ENCODE measurements around the gene ABHD5.
A peak's percentile ranks its signal among the peaks of the same experiment; 100 is the strongest.

ABHD5 gene

DNA sequence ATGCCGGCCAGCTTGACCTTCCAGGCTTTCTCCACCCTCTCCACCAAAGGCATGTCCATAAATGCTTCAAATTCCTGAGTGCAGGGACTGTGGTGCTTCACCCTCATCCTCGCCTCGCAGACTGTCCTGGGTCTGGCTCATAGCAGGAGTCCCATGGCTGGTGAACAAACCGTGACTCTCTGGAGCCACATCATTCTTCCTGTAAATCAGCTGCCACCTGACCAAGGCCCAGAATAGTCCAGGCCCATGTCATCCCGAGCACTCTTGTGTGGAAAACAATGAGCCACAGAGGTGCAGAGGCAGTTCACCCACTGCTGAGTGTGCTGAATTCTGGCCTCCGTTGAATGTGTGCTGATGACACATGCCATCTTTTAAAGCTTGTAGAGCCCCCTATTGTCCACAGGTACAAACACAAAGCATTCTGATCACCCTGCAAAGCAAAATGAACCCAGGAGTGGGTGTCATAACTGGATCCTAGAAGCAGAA lies 68.6 kb downstream of the ABHD5 start:
- H3K36me3 Mint-ChIP-seq (ENCODE audit: insufficient read depth), result peaks cover 3% of the 10 kb centered on the region
- ATAC-seq (replicated peaks) (no peak), DNase-seq (no peak)
- no peak overlapping the region for H3K4me3 Mint-ChIP-seq
- H3K27me3 Mint-ChIP-seq, result peaks cover 7 to 16% of the 10 kb centered on the region in 2 donors
- H3K27ac Mint-ChIP-seq, result no peak overlapping the region
- no peaks in the 10 kb centered on the region for H3K9me3 Mint-ChIP-seq
- peaks cover 8 to 17% of the 10 kb centered on the region in 2 donors for H3K4me1 Mint-ChIP-seq (ENCODE audit: low read depth in 2 of 2)

DNA sequence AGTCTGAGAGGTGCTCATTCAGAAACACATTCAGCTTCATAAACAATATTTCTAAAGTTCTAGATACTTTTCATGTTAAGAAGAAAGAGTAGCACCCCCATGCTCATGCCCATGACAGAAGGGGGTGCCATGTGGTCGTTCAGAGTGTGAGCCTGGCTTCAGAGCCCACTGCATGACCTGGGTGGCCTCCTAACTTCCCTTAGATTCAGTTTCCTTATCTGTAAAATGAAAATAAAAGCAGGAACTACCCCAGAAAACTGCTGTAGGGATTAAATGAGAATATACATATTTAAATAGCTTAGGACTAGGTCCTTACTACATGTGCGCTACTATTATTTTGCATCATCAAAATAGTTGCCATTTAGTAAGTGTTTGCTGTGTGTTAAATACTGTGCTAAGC lies 69.2 kb downstream of the ABHD5 start:
- Mint-ChIP-seq H3K27me3 (peaks cover 7 to 16% of the 10 kb centered on the region in 2 donors), H3K27ac (no peak overlapping the region), H3K4me3 (no peak overlapping the region), H3K9me3 (no peaks in the 10 kb centered on the region), H3K4me1 (ENCODE audit: low read depth in 2 of 2) (peaks cover 8 to 17% of the 10 kb centered on the region in 2 donors), H3K36me3 (ENCODE audit: insufficient read depth) (peaks cover 3% of the 10 kb centered on the region)
- DNase-seq, result no peak
- ATAC-seq (replicated peaks), result no peak

DNA sequence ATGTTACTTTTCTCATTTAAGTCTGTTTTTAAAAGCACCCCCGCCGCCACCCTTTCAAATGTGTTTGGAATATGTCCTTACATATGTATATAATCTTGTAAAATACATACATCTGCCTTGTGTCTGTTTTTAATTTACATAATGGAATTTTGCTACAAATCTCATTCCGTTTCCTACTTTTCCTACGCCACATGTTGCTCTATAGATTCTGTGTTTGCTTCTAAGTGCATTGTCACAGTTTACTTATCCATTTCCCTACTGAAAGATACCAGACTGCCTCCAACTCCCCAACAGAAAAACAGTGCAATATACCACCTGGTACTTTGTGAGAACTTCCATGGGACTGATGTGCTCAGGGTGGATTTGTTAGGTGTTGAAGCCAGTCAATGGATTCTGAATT lies 70.2 kb downstream of the ABHD5 start:
- Mint-ChIP-seq H3K36me3 (ENCODE audit: insufficient read depth) (peaks cover 3% of the 10 kb centered on the region), H3K4me1 (ENCODE audit: low read depth in 2 of 2) (peaks cover 2 to 8% of the 10 kb centered on the region in 2 donors), H3K27ac (no peak overlapping the region), H3K27me3 (peaks cover 7 to 16% of the 10 kb centered on the region in 2 donors), H3K4me3 (no peak overlapping the region), H3K9me3 (no peaks in the 10 kb centered on the region)
- DNase-seq (no peak), ATAC-seq (replicated peaks) (no peak)

DNA sequence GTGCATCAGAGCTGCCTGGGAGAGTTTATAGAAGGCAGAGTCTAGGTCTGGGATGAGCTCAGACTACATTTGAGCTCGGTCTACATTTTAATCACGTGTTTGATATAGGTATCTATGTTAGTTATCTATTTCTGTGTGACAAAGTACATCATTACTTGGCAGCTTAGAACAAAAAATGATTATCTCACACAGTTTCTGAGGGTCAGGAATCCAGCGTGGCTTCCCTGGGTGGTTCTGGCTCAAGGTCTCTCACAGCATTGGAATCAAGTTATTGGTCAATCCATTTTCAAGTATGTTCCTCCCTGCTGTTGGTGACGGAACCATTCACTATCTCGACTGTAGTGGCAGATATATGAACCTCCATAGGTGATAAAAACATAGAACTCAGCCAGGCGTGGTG lies 71.7 kb downstream of the ABHD5 start:
- ATAC-seq (replicated peaks) (no peak), DNase-seq (no peak)
- Mint-ChIP-seq H3K27me3 (peaks cover 7 to 15% of the 10 kb centered on the region in 2 donors), H3K27ac (no peak overlapping the region), H3K4me1 (ENCODE audit: low read depth in 2 of 2) (peaks cover 0 to 5% of the 10 kb centered on the region in 2 donors), H3K36me3 (ENCODE audit: insufficient read depth) (peaks cover 2% of the 10 kb centered on the region), H3K4me3 (no peak overlapping the region), H3K9me3 (no peaks in the 10 kb centered on the region)

DNA sequence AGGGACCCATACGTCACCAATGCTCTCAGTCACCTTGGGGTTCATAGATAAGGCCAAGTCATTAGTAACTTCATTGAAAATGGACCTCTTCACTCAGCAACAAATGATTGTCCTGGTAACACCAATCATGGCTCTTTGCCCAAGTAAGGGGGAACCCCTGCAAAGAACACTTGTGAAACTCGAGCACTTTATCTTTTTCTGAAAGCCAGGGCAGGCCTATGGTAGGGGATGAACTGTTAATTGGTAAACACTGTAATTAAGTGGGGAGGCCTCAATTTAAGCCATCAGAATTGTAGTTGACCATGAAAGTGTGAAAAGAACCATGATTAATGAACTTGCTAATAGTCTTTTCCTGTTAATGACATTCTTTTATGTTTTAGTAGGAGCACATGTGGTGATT lies 73.3 kb downstream of the ABHD5 start:
- Mint-ChIP-seq H3K27ac (no peak overlapping the region), H3K4me3 (no peak overlapping the region), H3K9me3 (no peaks in the 10 kb centered on the region), H3K36me3 (ENCODE audit: insufficient read depth) (no peaks in the 10 kb centered on the region), H3K4me1 (ENCODE audit: low read depth in 2 of 2) (peaks cover 0 to 5% of the 10 kb centered on the region in 2 donors), H3K27me3 (peaks cover 11 to 23% of the 10 kb centered on the region in 2 donors)
- ATAC-seq (replicated peaks) (no peak), DNase-seq (no peak)

DNA sequence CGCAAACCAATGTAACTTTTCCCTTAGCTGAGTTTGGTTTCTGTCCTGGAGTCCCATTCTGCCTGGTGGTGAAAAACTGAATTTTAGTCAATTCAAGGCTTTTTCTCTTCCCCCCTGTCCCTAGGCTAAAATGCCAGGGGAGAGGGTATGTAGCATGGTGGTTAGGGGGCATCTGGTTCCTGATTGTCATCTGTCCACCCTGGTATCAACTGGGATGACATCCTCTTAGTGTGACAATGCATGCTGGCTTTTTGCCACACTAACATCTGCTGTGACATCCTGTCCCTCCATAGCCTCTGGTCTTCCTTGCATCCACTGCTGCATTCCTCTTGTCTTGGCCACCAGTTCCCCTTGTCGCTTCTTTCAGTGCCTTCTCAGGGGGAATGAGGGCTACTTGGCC lies 73.7 kb downstream of the ABHD5 start:
- Mint-ChIP-seq H3K36me3 (ENCODE audit: insufficient read depth) (no peaks in the 10 kb centered on the region), H3K27ac (no peak overlapping the region), H3K4me1 (ENCODE audit: low read depth in 2 of 2) (peaks cover 3 to 6% of the 10 kb centered on the region in 2 donors), H3K27me3 (peaks cover 11 to 27% of the 10 kb centered on the region in 2 donors), H3K9me3 (no peaks in the 10 kb centered on the region), H3K4me3 (no peak overlapping the region)
- ATAC-seq (replicated peaks) (no peak), DNase-seq (no peak)

DNA sequence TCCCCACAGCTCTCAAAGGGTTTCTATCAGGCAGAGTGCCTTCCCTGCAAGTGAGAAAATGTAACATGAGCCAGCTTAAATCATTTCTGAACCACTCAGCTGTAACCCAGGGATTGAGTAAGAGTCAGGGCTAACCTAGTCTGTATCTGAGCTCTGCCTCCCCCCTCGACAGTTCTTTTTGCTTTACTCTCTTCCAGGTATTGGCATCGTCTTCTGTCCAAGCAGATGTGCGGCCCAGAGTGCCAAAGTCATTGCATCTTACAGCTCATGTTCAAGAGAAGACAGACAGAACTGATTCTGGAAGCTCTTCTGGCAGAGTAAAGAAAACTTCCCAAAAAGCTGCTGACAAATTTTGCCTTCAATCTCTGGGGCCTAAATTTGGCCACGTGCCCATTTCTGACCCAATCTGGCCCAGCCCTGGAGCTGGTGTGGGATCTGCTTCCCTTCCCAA lies 74.8 kb downstream of the ABHD5 start:
- Mint-ChIP-seq H3K27ac (no peak overlapping the region), H3K36me3 (ENCODE audit: insufficient read depth) (no peaks in the 10 kb centered on the region), H3K4me1 (ENCODE audit: low read depth in 2 of 2) (peaks cover 3 to 16% of the 10 kb centered on the region in 2 donors), H3K4me3 (no peak overlapping the region), H3K27me3 (peaks cover 11 to 27% of the 10 kb centered on the region in 2 donors), H3K9me3 (no peaks in the 10 kb centered on the region)
- ATAC-seq (replicated peaks) (no peak), DNase-seq (no peak)

DNA sequence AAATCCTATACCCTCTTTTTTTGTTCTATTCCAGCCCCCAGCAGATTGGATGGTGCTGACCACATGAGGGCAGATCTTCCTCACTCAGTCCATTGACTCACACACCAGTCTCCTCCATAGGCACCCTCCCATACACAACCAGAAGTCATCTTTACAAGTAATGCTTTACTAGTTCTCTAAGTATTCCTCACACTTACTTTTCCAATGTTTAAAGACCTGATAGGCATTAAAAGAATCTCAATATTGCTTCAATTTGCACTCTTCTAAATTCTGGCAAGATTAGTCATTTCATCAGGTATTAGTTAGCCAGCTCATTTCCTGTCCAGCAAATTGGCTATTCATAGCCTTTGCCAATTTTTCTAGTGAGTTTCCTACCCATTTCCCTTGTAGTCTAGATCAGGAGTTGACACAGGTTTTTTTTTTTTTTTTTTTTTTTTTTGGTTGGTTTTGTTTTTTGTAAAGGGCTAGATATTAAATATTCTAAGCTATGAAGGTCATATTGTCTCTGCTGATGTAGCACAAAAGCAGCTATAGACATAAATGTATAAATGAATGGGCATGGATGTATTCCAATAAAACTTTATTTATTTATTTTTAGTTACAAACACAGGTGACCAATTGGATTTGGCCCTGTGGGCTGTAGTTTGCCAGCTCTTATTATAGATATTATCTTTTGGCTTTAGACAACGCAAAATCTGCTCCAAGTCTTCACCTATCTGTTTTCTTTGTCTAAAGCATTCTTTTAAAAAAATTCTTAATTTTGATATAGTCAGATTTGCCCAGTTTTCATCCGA lies 76.1 kb downstream of the ABHD5 start:
- no peaks in the 10 kb centered on the region for H3K9me3 Mint-ChIP-seq
- DNase-seq (no peak), ATAC-seq (replicated peaks) (no peak)
- no peak overlapping the region for H3K4me3 Mint-ChIP-seq
- peaks cover 6 to 27% of the 10 kb centered on the region in 2 donors for H3K27me3 Mint-ChIP-seq
- H3K36me3 Mint-ChIP-seq (ENCODE audit: insufficient read depth), result no peaks in the 10 kb centered on the region
- no peak overlapping the region for H3K27ac Mint-ChIP-seq
- H3K4me1 Mint-ChIP-seq (ENCODE audit: low read depth in 2 of 2), result peaks cover 11 to 28% of the 10 kb centered on the region in 2 donors

DNA sequence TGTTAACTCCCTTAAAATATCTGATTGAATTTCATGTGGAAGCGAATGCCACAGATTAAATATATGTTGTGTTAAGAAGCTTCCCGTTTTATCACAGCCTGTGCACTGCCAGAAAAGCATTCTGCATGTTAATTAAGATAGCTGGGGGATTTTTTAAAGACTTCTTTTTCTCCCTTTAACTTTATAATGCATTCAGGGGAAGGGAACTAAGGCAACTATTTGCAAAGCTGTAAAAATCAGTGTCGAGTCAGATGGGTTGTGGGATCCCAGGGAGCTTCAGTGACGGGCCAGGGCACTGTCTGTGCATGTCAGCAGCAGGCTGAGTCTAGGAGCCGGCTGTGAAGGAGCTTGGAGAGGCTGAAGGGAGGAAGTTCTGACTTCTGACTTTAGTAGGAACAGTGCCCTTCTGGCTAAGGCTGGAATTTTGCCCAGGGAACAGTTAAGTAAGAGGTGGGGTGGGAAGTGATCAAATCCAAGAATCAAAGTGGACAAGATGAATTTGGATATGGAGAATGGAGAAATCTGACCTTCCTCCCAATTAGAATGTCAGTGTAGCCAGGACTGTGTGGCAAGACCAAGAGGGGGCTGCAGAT lies 77.7 kb downstream of the ABHD5 start:
- no peak overlapping the region for H3K27ac Mint-ChIP-seq
- no peaks in the 10 kb centered on the region for H3K9me3 Mint-ChIP-seq
- H3K4me3 Mint-ChIP-seq, result no peak overlapping the region
- no peak for ATAC-seq (replicated peaks)
- no peaks in the 10 kb centered on the region for H3K36me3 Mint-ChIP-seq (ENCODE audit: insufficient read depth)
- H3K27me3 Mint-ChIP-seq, result peaks cover 6 to 20% of the 10 kb centered on the region in 2 donors
- peaks cover 11 to 31% of the 10 kb centered on the region in 2 donors for H3K4me1 Mint-ChIP-seq (ENCODE audit: low read depth in 2 of 2)
- DNase-seq, result no peak

DNA sequence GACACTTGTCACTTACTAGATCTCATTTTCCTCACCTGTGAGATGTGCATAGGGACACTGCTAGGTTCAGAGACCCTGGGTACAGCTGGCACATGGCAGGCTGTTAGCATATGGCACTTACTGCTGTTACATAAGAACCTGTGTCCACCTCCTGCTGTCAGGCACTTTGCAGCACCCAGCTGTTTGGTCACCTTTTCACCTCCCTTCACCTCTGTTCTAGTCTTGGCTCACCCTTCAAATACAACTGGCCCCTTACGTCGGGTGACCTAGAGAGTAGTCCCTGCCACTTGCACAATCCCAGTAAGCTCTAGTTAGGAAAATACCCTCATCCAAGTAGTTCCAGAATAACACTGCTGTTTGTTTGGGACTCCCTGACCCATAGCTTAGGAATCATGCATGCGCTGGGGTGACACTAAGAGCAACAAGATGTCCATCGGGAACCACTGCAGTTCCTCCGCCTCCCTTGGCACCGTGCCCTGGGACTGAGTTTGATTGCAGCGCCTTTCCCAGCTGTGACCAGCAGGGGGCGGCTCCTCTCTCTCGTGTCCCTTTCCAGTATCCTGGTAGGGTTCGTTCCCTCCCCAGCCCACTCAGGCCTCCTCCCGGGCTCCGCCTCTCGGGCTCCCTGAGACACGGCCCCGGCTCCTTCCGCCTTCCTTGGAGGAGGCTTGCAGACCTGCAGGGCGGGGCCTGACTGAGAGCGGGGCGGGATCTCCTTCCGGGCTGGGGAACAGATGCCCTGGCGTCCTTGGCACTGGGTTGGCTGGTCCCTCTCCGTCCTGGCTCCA lies 78.6 kb downstream of the ABHD5 start:
- peaks cover 6 to 20% of the 10 kb centered on the region in 2 donors for H3K27me3 Mint-ChIP-seq
- H3K4me1 Mint-ChIP-seq (ENCODE audit: low read depth in 2 of 2), result peaks cover 11 to 36% of the 10 kb centered on the region in 2 donors
- DNase-seq (peak; percentile 53 to 67 (median 56)), ATAC-seq (replicated peaks) (peak; percentile 11)
- peak overlapping the region in 1 of 2 donors; percentile 35 for H3K27ac Mint-ChIP-seq
- no peaks in the 10 kb centered on the region for H3K36me3 Mint-ChIP-seq (ENCODE audit: insufficient read depth)
- H3K9me3 Mint-ChIP-seq, result no peaks in the 10 kb centered on the region
- peak overlapping the region; percentile 11 to 27 for H3K4me3 Mint-ChIP-seq

DNA sequence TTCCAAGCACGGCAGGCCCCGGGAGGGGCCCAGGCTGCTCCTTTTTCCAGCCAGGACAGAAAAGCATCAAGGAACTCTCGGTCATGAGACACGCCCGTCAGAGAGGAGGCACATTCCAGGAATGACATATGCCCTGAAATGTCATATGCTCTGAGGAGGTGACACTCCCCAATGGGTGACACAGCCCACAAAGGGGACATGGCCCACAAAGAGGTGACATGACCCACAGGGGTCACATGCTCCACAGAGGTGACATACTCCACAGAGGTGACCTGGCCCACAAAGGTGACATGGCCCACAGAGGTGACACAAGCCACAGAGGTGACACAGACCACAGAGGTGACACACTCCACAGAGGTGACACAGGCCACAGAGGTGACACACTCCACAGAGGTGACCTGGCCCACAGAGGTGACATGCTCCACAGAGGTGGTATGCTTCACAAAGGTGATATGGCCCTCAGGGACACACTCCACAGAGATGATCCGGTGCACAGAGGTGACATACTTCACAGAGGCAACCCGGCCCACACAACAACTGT lies 79.2 kb downstream of the ABHD5 start:
- Mint-ChIP-seq H3K9me3 (no peaks in the 10 kb centered on the region), H3K27ac (peak overlapping the region in 1 of 2 donors; percentile 82), H3K27me3 (peaks cover 6 to 20% of the 10 kb centered on the region in 2 donors), H3K36me3 (ENCODE audit: insufficient read depth) (no peaks in the 10 kb centered on the region), H3K4me1 (ENCODE audit: low read depth in 2 of 2) (peaks cover 11 to 36% of the 10 kb centered on the region in 2 donors), H3K4me3 (peak overlapping the region in 1 of 2 donors; percentile 27)
- peak in 2 of 3 experiments; percentile 23 to 26 for DNase-seq
- peak; percentile 71 for ATAC-seq (replicated peaks)

DNA sequence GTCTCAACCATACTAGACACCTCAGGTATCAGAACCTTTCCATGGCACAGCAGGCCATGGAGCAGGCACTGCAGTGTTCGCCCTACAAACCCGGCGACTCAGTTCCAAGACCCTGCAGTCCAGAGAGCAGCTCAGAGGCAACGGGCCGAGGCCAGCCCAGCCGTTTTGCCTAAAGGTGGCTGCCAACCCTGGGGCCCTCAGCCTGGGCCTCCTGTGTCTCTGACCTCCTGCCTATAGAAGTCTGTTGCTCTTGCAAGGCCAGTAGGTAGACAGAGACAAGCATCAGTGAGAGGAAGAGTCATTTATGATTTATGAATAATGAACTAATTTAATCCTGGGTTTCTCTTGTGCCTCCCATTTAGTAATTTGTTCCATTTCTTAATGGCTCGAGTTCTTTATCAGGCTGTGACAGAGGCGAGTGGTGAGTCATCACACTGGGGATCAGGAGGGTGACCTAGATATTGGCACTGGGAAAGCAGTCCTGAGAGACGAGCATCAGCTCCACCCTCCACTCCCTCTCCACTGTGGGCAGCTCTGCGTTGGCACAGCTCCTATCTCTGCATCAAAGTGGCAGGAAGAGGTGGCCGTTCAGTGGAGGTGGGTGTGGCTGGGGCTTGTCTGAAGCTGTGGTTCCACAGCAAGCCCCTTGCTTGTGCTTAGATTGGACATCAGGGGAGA lies 79.8 kb downstream of the ABHD5 start:
- Mint-ChIP-seq H3K4me3 (no peak overlapping the region), H3K27ac (peak overlapping the region in 1 of 2 donors; percentile 82), H3K36me3 (ENCODE audit: insufficient read depth) (no peaks in the 10 kb centered on the region), H3K27me3 (peaks cover 6 to 20% of the 10 kb centered on the region in 2 donors), H3K9me3 (no peaks in the 10 kb centered on the region), H3K4me1 (ENCODE audit: low read depth in 2 of 2) (peaks cover 11 to 36% of the 10 kb centered on the region in 2 donors)
- DNase-seq (peak in 2 of 3 experiments; percentile 25 to 26), ATAC-seq (replicated peaks) (peak; percentile 61)

Data from effector memory CD8-positive, alpha-beta T cell (primary cell).